Thoracic aorta (tissue), 2 donors: ENCODE results near the gene PPP1R7. TPM values are rescaled to one million over a fixed set of nuclear protein-coding genes. Genes with fewer than 3 reads are reported as not detected.

Experiments used
- ATAC-seq: fragments of 150-250 bp; one replicate; pipeline ENCODE4 v1.8.0; 2017; ENCODE audit warnings: low read depth; ENCODE audit not compliant: insufficient number of reproducible peaks, low FRiP score
- DNase-seq: peaks from one replicate; pipeline ENCODE4 v3.0.0-alpha.2; 2020; ENCODE audit warnings: low spot score
- H3K27ac ChIP-seq, 2 donors: fragments of 200-600 bp; sonication (generic); 1 replicate in 1 of 2; 2 replicates in 1 of 2; pipeline ENCODE4 v1.5.1; 2016; ENCODE audit warnings: mild to moderate bottlenecking in 2 of 2, moderate library complexity in 2 of 2
- H3K27me3 ChIP-seq: fragments of 200-600 bp; sonication (generic); replicated peaks from 2 replicates; pipeline ENCODE4 v1.6.0; 2016; ENCODE audit warnings: mild to moderate bottlenecking; ENCODE audit not compliant: insufficient read depth
- H3K36me3 ChIP-seq: fragments of 200-600 bp; sonication (generic); one replicate; pipeline ENCODE4 v1.5.1; 2016
- H3K4me1 ChIP-seq, 2 donors: fragments of 200-600 bp; sonication (generic); 1 replicate in 1 of 2; 2 replicates in 1 of 2; pipeline versions ENCODE4 v1.5.1 to v1.6.0; 2016; ENCODE audit warnings: low read depth in 2 of 2, mild to moderate bottlenecking in 1 of 2; ENCODE audit not compliant: control insufficient read depth in 1 of 2
- H3K4me3 ChIP-seq: fragments of 200-600 bp; sonication (generic); 2 replicates; pipeline ENCODE4 v1.5.1; 2016; ENCODE audit warnings: mild to moderate bottlenecking
- H3K9me3 ChIP-seq: fragments of 200-600 bp; sonication (generic); 2 replicates; pipeline ENCODE4 v1.5.1; 2016
- CTCF ChIP-seq: fragments of 200-600 bp; sonication (generic); IDR thresholded peaks from one replicate; pipeline ENCODE4 v1.5.1; 2019; ENCODE audit warnings: antibody characterized with exemption
- total RNA-seq, 2 donors: library from RNA; depleted of rRNA; stranded (reverse); fragments of >200 nt; gene quantifications; one replicate each; pipeline versions ENCODE4 v1.1.0 to v1.2.3, GENCODE V29; 2016

PPP1R7 gene
- total RNA-seq, 2 donors from 2014 or later: 28.9 to 40.3 TPM

GRCh38 chr2:241137276-241138190 is 12.7 kb upstream of the PPP1R7 start:
- no peaks in the 10 kb centered on the region for H3K9me3 ChIP-seq
- H3K4me3 ChIP-seq: no peak overlapping the region
- TF ChIP-seq CTCF: no peak
- H3K27me3 ChIP-seq: no peaks in the 10 kb centered on the region
- H3K4me1 ChIP-seq: no peaks in the 10 kb centered on the region
- no peak overlapping the region for H3K27ac ChIP-seq
- no peaks in the 10 kb centered on the region for H3K36me3 ChIP-seq
- ATAC-seq (no peak), DNase-seq (no peak)

- TF ChIP-seq CTCF: no peak
- no peak for DNase-seq
- H3K36me3 ChIP-seq: no peaks in the 10 kb centered on the region
- H3K4me3 ChIP-seq: no peak overlapping the region
- ATAC-seq: no peak
- H3K27me3 ChIP-seq: no peaks in the 10 kb centered on the region
- H3K9me3 ChIP-seq: no peaks in the 10 kb centered on the region
- H3K4me1 ChIP-seq: no peaks in the 10 kb centered on the region
- H3K27ac ChIP-seq: no peak overlapping the region
Measured at GRCh38 chr2:241138471-241138870, 11.8 kb upstream of the PPP1R7 start.

GRCh38 chr2:241139531-241140444 is 10.5 kb upstream of the PPP1R7 start:
- no peak for TF ChIP-seq CTCF
- DNase-seq (no peak), ATAC-seq (no peak)
- no peaks in the 10 kb centered on the region for H3K9me3 ChIP-seq
- no peaks in the 10 kb centered on the region for H3K4me1 ChIP-seq
- no peaks in the 10 kb centered on the region for H3K36me3 ChIP-seq
- no peaks in the 10 kb centered on the region for H3K27me3 ChIP-seq
- H3K4me3 ChIP-seq: no peak overlapping the region
- H3K27ac ChIP-seq: no peak overlapping the region

GRCh38 chr2:241140445-241140840 is 9.8 kb upstream of the PPP1R7 start:
- Histone ChIP-seq H3K27ac (no peak overlapping the region), H3K36me3 (no peaks in the 10 kb centered on the region), H3K9me3 (no peaks in the 10 kb centered on the region), H3K27me3 (no peaks in the 10 kb centered on the region), H3K4me3 (no peak overlapping the region), H3K4me1 (no peaks in the 10 kb centered on the region)
- no peak for DNase-seq
- no peak for ATAC-seq
- TF ChIP-seq CTCF: no peak

- H3K4me3 ChIP-seq: no peak overlapping the region
- H3K27me3 ChIP-seq: no peaks in the 10 kb centered on the region
- H3K27ac ChIP-seq: no peak overlapping the region
- no peaks in the 10 kb centered on the region for H3K36me3 ChIP-seq
- no peaks in the 10 kb centered on the region for H3K4me1 ChIP-seq
- no peak for DNase-seq
- ATAC-seq: no peak
- H3K9me3 ChIP-seq: no peaks in the 10 kb centered on the region
- TF ChIP-seq CTCF: no peak
Measured at GRCh38 chr2:241141214-241141770, 9.0 kb upstream of the PPP1R7 start.
